SK-N-SH (cell line): ENCODE results near the gene POFUT2. TPM values are rescaled to one million over a fixed set of nuclear protein-coding genes. Genes with fewer than 3 reads are reported as not detected.

Experiments
- CTCF ChIA-PET: fragments of 300-600, 350-600 bp; formaldehyde crosslinking; extraction: SDS; loops from one replicate; lab custom pipeline; 2021; lab: Yijun Ruan, JAX
- POLR2A ChIA-PET: fragments of 350-600 bp; sonication (Branson Sonifier 250); formaldehyde crosslinking; extraction: SDS; loops from one replicate; lab custom pipeline; 2020; ENCODE audit warnings: antibody characterized with exemption, inconsistent platforms; lab: Yijun Ruan, JAX
- DNase-seq: peaks from one replicate; pipeline ENCODE4 v3.0.0; 2012
- H2AFZ ChIP-seq: fragments of 200-600 bp; sonication (generic); 2 replicates; pipeline ENCODE4 v1.8.1; 2016; ENCODE audit warnings: antibody characterized with exemption, mild to moderate bottlenecking, low read depth
- H3F3A ChIP-seq: fragments of 200-600 bp; sonication (generic); replicated peaks from 2 replicates; pipeline ENCODE3; 2016; ENCODE audit warnings: antibody characterized with exemption, mild to moderate bottlenecking; ENCODE audit not compliant: insufficient read depth
- H3K27ac ChIP-seq, 2 experiments: fragments of 200-500 bp in 1 of 2; fragments of 200-600 bp in 1 of 2; sonication (Bioruptor generic) in 1 of 2; sonication (generic), shearing (Covaris generic) in 1 of 2; 2 replicates each; pipeline versions ENCODE4 v1.5.1 to v1.6.1; 2014 to 2016; ENCODE audit warnings: low read depth in 2 of 2, inconsistent platforms in 1 of 2, low read length in 1 of 2, mild to moderate bottlenecking in 1 of 2, mixed read lengths in 1 of 2
- H3K27me3 ChIP-seq: fragments of 200-600 bp; sonication (generic), shearing (Covaris generic); 2 replicates; pipeline ENCODE4 v1.6.1; 2016; ENCODE audit warnings: mixed run types; ENCODE audit not compliant: insufficient read depth
- H3K36me3 ChIP-seq, 2 experiments: fragments of 200-500 bp in 1 of 2; fragments of 200-600 bp in 1 of 2; sonication (Bioruptor generic) in 1 of 2; sonication (generic) in 1 of 2; replicated peaks in 1 of 2; 2 replicates each; pipeline versions ENCODE3 to v1.5.1; 2014 to 2016; ENCODE audit warnings: low read length in 1 of 2, mild to moderate bottlenecking in 1 of 2; ENCODE audit not compliant: insufficient read depth in 2 of 2, control insufficient read depth in 1 of 2
- H3K4me1 ChIP-seq, 2 experiments: fragments of 200-500 bp in 1 of 2; fragments of 200-600 bp in 1 of 2; sonication (Bioruptor generic) in 1 of 2; sonication (generic), shearing (Covaris generic) in 1 of 2; 2 replicates each; pipeline versions ENCODE4 v1.5.1 to v1.6.1; 2014 to 2016; ENCODE audit warnings: low read depth in 1 of 2, low read length in 1 of 2, mixed run types in 1 of 2; ENCODE audit not compliant: insufficient read depth in 2 of 2, control insufficient read depth in 1 of 2
- H3K4me2 ChIP-seq: fragments of 200-600 bp; sonication (generic), shearing (Covaris generic); 2 replicates; pipeline ENCODE4 v1.6.1; 2017; ENCODE audit warnings: mixed run types
- H3K4me3 ChIP-seq, 2 experiments: fragments of 200-500 bp in 1 of 2; fragments of 200-600 bp in 1 of 2; sonication (Bioruptor generic) in 1 of 2; sonication (generic), shearing (Covaris generic) in 1 of 2; 2 replicates each; pipeline versions ENCODE4 v1.5.1 to v1.8.1; 2014 to 2016; ENCODE audit warnings: low read depth in 2 of 2, inconsistent platforms in 1 of 2, low read length in 1 of 2, mild to moderate bottlenecking in 1 of 2, mixed read lengths in 1 of 2, moderate library complexity in 1 of 2
- H3K79me2 ChIP-seq: fragments of 200-600 bp; sonication (generic); 2 replicates; pipeline ENCODE4 v1.8.1; 2017; ENCODE audit warnings: mild to moderate bottlenecking; ENCODE audit not compliant: insufficient read depth
- H3K9ac ChIP-seq: fragments of 200-600 bp; sonication (generic); 2 replicates; pipeline ENCODE4 v1.6.1; 2017; ENCODE audit warnings: mixed run types
- H3K9me2 ChIP-seq: fragments of 200-600 bp; sonication (generic); 2 replicates; pipeline ENCODE4 v1.6.1; 2017; ENCODE audit warnings: mixed run types
- H3K9me3 ChIP-seq: fragments of 200-600 bp; sonication (generic); 2 replicates; pipeline ENCODE4 v1.6.1; 2017; ENCODE audit warnings: mixed run types, mild to moderate bottlenecking, moderate library complexity
- H4K20me1 ChIP-seq: fragments of 200-600 bp; sonication (generic); 2 replicates; pipeline ENCODE4 v1.6.1; 2017; ENCODE audit warnings: mild to moderate bottlenecking, mixed run types; ENCODE audit not compliant: insufficient read depth
- ELF1 ChIP-seq: IDR thresholded peaks from 2 replicates; pipeline ENCODE4 v1.4.0; 2012
- EP300 ChIP-seq, 2 experiments: IDR thresholded peaks; 2 replicates each; pipeline versions ENCODE4 v1.4.0 to v1.6.1; 2012; ENCODE audit warnings: borderline replicate concordance in 1 of 2, low read depth in 1 of 2, low read length in 1 of 2
- FOXJ3 ChIP-seq: sonication (generic); formaldehyde crosslinking; IDR thresholded peaks from 2 replicates; pipeline ENCODE4 v1.5.1; 2020; ENCODE audit warnings: mild to moderate bottlenecking, missing genetic modification reagents
- GABPA ChIP-seq: IDR thresholded peaks from 2 replicates; pipeline ENCODE4 v1.4.0; 2012; ENCODE audit warnings: low read depth, mild to moderate bottlenecking
- GATA2 ChIP-seq: sonication (generic); formaldehyde crosslinking; IDR thresholded peaks from 2 replicates; pipeline ENCODE4 v1.5.0; 2020; ENCODE audit warnings: mild to moderate bottlenecking, missing genetic modification reagents
- JUND ChIP-seq: IDR thresholded peaks from 2 replicates; pipeline ENCODE4 v1.4.0; 2012
- MEF2A ChIP-seq: IDR thresholded peaks from 2 replicates; pipeline ENCODE4 v1.4.0; 2012; ENCODE audit warnings: low read depth, borderline replicate concordance
- MXI1 ChIP-seq: IDR thresholded peaks from 2 replicates; pipeline ENCODE4 v1.6.1; 2012; ENCODE audit warnings: mild to moderate bottlenecking, low read depth, low read length, improper control_type of control experiment
- NFIC ChIP-seq: IDR thresholded peaks from 2 replicates; pipeline ENCODE4 v1.4.0; 2012; ENCODE audit warnings: borderline replicate concordance
- NRF1 ChIP-seq: IDR thresholded peaks from 2 replicates; pipeline ENCODE4 v1.6.1; 2012; ENCODE audit warnings: low read depth, mild to moderate bottlenecking, low read length
- RCOR1 ChIP-seq: fragments of 150-350 bp; IDR thresholded peaks from 2 replicates; pipeline ENCODE4 v1.6.1; 2017; ENCODE audit warnings: antibody characterized with exemption, low read length
- RFX5 ChIP-seq: IDR thresholded peaks from 2 replicates; pipeline ENCODE4 v1.6.1; 2012; ENCODE audit warnings: mild to moderate bottlenecking, improper control_type of control experiment, low read length
- SIN3A ChIP-seq: IDR thresholded peaks from 2 replicates; pipeline ENCODE4 v1.6.1; 2012; ENCODE audit warnings: low read depth, mild to moderate bottlenecking, low read length, moderate library complexity, borderline replicate concordance
- SMC3 ChIP-seq: IDR thresholded peaks from 2 replicates; pipeline ENCODE4 v1.6.1; 2012; ENCODE audit warnings: low read depth, low read length, improper control_type of control experiment
- TEAD4 ChIP-seq: IDR thresholded peaks from 2 replicates; pipeline ENCODE4 v1.4.0; 2012; ENCODE audit warnings: mild to moderate bottlenecking, borderline replicate concordance; ENCODE audit not compliant: insufficient read depth
- USF1 ChIP-seq: IDR thresholded peaks from 2 replicates; pipeline ENCODE4 v1.4.0; 2012; ENCODE audit warnings: low read depth, borderline replicate concordance
- WGBS: methylation state at CpG from one replicate; pipeline ENCODE4 v1.1.6; 2017; ENCODE audit warnings: low lambda C conversion rate; 5-methylcytosine and 5-hydroxymethylcytosine counted together
- polyA plus RNA-seq, 3 experiments: library from polyadenylated mRNA; depleted of rRNA; stranded (reverse); fragments of >200 nt; gene quantifications; 2 replicates each; pipeline ENCODE4 v1.2.3, GENCODE V29; 2012
- TF ChIP-seq, protein P1 (sequence below): IDR thresholded peaks from 2 replicates; pipeline ENCODE4 v1.6.1; 2012; ENCODE audit warnings: mild to moderate bottlenecking, low read depth, low read length, moderate library complexity
- TF ChIP-seq, protein P2 (sequence below): fragments of 200-600 bp; sonication (generic); IDR thresholded peaks from 2 replicates; pipeline ENCODE4 v1.6.1; 2017; ENCODE audit warnings: antibody characterized with exemption, mild to moderate bottlenecking, moderate library complexity

POFUT2 gene
- polyA plus RNA-seq, 1 of the 3 experiments (the other 2 are of a cell fraction): 53.3 TPM

DNA sequence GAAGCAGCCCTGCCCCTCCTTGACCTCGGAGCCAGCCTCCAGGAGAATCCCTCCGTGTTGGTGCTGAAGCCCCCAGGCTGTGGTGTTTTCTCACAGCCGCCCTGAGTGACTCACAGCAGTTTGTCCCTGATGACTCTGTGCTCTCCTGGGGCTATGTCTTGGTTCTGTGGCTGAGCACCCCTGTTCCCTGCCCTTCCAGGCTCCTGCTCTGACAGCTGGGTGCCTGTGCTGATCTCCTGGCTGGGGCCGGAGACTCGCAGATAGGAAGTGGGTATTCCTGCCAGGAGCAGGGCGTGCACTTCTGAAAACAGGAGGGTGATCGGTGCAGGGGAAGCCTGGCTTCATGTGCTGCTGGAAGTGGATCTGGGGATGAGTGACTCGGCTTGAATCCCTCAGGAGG is 34.5 kb downstream of the POFUT2 start:
- DNase-seq: no peak

DNA sequence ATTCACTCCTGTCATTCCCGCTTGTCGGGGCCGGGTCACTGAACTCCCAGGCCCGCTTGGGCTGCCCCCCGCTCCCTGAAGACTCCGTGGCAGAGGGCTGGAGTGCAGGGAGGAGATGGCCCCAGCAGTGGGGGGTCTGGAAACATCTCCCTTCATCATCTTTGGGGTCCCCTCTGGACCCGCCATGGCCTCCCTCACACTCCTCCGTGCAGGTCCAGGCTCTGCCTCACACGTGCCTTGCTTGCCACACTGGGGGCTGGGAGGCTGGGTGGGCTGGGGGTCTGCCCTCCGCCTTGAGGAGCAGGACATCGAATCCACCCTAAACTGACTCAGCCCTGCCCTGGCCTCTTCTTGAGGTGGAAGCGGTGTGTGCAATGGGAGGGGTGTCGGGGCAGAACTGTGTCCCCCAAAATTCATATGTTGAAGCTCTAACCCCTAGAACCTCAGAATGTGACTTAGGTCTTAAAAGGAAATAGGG is 35.2 kb downstream of the POFUT2 start:
- H3K4me3 ChIP-seq: no peak overlapping the region
- no peaks in the 10 kb centered on the region for H3K9me3 ChIP-seq
- H3K9me2 ChIP-seq: no peaks in the 10 kb centered on the region
- CTCF ChIA-PET: no interaction called here
- no peaks in the 10 kb centered on the region for H3K27me3 ChIP-seq
- H3K79me2 ChIP-seq: no peaks in the 10 kb centered on the region
- H3K36me3 ChIP-seq: no peaks in the 10 kb centered on the region
- no peaks in the 10 kb centered on the region for H4K20me1 ChIP-seq
- TF ChIP-seq, protein P1, sequence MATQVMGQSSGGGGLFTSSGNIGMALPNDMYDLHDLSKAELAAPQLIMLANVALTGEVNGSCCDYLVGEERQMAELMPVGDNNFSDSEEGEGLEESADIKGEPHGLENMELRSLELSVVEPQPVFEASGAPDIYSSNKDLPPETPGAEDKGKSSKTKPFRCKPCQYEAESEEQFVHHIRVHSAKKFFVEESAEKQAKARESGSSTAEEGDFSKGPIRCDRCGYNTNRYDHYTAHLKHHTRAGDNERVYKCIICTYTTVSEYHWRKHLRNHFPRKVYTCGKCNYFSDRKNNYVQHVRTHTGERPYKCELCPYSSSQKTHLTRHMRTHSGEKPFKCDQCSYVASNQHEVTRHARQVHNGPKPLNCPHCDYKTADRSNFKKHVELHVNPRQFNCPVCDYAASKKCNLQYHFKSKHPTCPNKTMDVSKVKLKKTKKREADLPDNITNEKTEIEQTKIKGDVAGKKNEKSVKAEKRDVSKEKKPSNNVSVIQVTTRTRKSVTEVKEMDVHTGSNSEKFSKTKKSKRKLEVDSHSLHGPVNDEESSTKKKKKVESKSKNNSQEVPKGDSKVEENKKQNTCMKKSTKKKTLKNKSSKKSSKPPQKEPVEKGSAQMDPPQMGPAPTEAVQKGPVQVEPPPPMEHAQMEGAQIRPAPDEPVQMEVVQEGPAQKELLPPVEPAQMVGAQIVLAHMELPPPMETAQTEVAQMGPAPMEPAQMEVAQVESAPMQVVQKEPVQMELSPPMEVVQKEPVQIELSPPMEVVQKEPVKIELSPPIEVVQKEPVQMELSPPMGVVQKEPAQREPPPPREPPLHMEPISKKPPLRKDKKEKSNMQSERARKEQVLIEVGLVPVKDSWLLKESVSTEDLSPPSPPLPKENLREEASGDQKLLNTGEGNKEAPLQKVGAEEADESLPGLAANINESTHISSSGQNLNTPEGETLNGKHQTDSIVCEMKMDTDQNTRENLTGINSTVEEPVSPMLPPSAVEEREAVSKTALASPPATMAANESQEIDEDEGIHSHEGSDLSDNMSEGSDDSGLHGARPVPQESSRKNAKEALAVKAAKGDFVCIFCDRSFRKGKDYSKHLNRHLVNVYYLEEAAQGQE: no peak
- TF ChIP-seq GABPA: no peak
- TF ChIP-seq ELF1: no peak
- TF ChIP-seq SIN3A: no peak
- TF ChIP-seq USF1: no peak
- no peak for TF ChIP-seq FOXJ3
- no peak for TF ChIP-seq EP300 (IDR thresholded peaks at IDR 0.05; ENCODE audit: borderline replicate concordance in 1 of 2, low read depth in 1 of 2, low read length in 1 of 2)
- no peak for TF ChIP-seq RFX5
- TF ChIP-seq SMC3: no peak
- TF ChIP-seq JUND: no peak
- TF ChIP-seq MEF2A: no peak
- no peak for TF ChIP-seq TEAD4
- TF ChIP-seq, protein P2, sequence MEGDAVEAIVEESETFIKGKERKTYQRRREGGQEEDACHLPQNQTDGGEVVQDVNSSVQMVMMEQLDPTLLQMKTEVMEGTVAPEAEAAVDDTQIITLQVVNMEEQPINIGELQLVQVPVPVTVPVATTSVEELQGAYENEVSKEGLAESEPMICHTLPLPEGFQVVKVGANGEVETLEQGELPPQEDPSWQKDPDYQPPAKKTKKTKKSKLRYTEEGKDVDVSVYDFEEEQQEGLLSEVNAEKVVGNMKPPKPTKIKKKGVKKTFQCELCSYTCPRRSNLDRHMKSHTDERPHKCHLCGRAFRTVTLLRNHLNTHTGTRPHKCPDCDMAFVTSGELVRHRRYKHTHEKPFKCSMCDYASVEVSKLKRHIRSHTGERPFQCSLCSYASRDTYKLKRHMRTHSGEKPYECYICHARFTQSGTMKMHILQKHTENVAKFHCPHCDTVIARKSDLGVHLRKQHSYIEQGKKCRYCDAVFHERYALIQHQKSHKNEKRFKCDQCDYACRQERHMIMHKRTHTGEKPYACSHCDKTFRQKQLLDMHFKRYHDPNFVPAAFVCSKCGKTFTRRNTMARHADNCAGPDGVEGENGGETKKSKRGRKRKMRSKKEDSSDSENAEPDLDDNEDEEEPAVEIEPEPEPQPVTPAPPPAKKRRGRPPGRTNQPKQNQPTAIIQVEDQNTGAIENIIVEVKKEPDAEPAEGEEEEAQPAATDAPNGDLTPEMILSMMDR: no peak
- TF ChIP-seq GATA2: no peak
- no peak for TF ChIP-seq NRF1
- TF ChIP-seq NFIC: no peak
- TF ChIP-seq, all 33 proteins: peak for 0
- 88% methylated on average over 6 of the region's 13 CpGs for WGBS
- POLR2A ChIA-PET: no interaction called here
- H3K4me1 ChIP-seq: peaks cover 0 to 33% of the 10 kb centered on the region in 2 experiments; a peak in 1 of 4 replicates
- H3F3A ChIP-seq: no peaks in the 10 kb centered on the region
- DNase-seq: no peak
- H3K4me2 ChIP-seq: no peak overlapping the region
- H3K9ac ChIP-seq: no peak overlapping the region
- no peak overlapping the region for H2AFZ ChIP-seq
- H3K27ac ChIP-seq: no peak overlapping the region

More for the DNA sequence above, 34.5 kb downstream of the POFUT2 start:
- ChIA-PET POLR2A (interaction anchor here (0.6 kb wide), 1 partner anchor 11 kb away, joined by 3 read pairs; no protein-coding TSS in a partner anchor), CTCF (no interaction called here)
- Histone ChIP-seq H3K9ac (no peak overlapping the region), H3K9me3 (no peaks in the 10 kb centered on the region), H3K4me1 (peaks cover 0 to 37% of the 10 kb centered on the region in 2 experiments; a peak in 1 of 4 replicates), H3K9me2 (no peaks in the 10 kb centered on the region), H3K4me2 (no peak overlapping the region), H2AFZ (no peak overlapping the region), H3K36me3 (no peaks in the 10 kb centered on the region), H3K79me2 (no peaks in the 10 kb centered on the region), H3K27me3 (no peaks in the 10 kb centered on the region), H3K4me3 (no peak overlapping the region), H3F3A (no peaks in the 10 kb centered on the region), H3K27ac (no peak overlapping the region), H4K20me1 (no peaks in the 10 kb centered on the region)
- no peak for TF ChIP-seq MXI1
- no peak for TF ChIP-seq FOXJ3
- no peak for TF ChIP-seq RCOR1
- 40% methylated on average over 3 of the region's 8 CpGs for WGBS
